Measurements from ENCODE around the gene RTL1.

- TF ChIP-seq POLR2AphosphoS5 (IDR thresholded peaks at IDR 0.05; ENCODE audit: low read depth, low read length) (no peak), TAF1 (IDR thresholded peaks at IDR 0.05; ENCODE audit: borderline replicate concordance, insufficient read depth, low read length) (no peak), SIN3A (IDR thresholded peaks at IDR 0.05; ENCODE audit: borderline replicate concordance, insufficient read depth, low read length) (no peak)
- TF ChIP-seq, protein P1, sequence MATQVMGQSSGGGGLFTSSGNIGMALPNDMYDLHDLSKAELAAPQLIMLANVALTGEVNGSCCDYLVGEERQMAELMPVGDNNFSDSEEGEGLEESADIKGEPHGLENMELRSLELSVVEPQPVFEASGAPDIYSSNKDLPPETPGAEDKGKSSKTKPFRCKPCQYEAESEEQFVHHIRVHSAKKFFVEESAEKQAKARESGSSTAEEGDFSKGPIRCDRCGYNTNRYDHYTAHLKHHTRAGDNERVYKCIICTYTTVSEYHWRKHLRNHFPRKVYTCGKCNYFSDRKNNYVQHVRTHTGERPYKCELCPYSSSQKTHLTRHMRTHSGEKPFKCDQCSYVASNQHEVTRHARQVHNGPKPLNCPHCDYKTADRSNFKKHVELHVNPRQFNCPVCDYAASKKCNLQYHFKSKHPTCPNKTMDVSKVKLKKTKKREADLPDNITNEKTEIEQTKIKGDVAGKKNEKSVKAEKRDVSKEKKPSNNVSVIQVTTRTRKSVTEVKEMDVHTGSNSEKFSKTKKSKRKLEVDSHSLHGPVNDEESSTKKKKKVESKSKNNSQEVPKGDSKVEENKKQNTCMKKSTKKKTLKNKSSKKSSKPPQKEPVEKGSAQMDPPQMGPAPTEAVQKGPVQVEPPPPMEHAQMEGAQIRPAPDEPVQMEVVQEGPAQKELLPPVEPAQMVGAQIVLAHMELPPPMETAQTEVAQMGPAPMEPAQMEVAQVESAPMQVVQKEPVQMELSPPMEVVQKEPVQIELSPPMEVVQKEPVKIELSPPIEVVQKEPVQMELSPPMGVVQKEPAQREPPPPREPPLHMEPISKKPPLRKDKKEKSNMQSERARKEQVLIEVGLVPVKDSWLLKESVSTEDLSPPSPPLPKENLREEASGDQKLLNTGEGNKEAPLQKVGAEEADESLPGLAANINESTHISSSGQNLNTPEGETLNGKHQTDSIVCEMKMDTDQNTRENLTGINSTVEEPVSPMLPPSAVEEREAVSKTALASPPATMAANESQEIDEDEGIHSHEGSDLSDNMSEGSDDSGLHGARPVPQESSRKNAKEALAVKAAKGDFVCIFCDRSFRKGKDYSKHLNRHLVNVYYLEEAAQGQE (IDR thresholded peaks at IDR 0.05; ENCODE audit: insufficient read depth in 1 of 2, low read depth in 2 of 2, low read length in 2 of 2), result no peak
Measured at GRCh38 chr14:100834082-100834793, 69.3 kb downstream of the RTL1 start.
